ENCODE data around the gene TRIP10. TPM values are rescaled to one million over a fixed set of nuclear protein-coding genes. Genes with fewer than 3 reads are reported as not detected.

TRIP10 gene
- total and polyA plus RNA-seq, 10 of the 15 experiments (the other 5 are each of a cell fraction or from before 2014, with no cell fraction given), result 0.79 to 54.5 (median 32.5) TPM

- TF ChIP-seq ZBTB4 (CRISPR knock-in tag; IDR thresholded peaks at IDR 0.05) (no peak), ZNF274 (IDR thresholded peaks at IDR 0.05; ENCODE audit: insufficient read depth, insufficient read length) (no peak), BCLAF1 (IDR thresholded peaks at IDR 0.05) (no peak), RUNX3 (IDR thresholded peaks at IDR 0.05; ENCODE audit: low read length) (no peak), E2F4 (IDR thresholded peaks at IDR 0.05; ENCODE audit: low read depth, low read length) (no peak), MEF2A (IDR thresholded peaks at IDR 0.05; ENCODE audit: insufficient read depth, low read depth, low read length) (no peak), FOXM1 (IDR thresholded peaks at IDR 0.05; ENCODE audit: low read depth, low read length) (no peak), PAX8 (IDR thresholded peaks at IDR 0.05) (no peak), SREBF1 (IDR thresholded peaks at IDR 0.05; ENCODE audit: low read length) (no peak), ZNF622 (IDR thresholded peaks at IDR 0.05) (no peak; the same call in 1 of the 2 replicates), ESRRA (IDR thresholded peaks at IDR 0.05; ENCODE audit: low read length) (no peak), SMAD1 (IDR thresholded peaks at IDR 0.05; ENCODE audit: low read depth, partially characterized antibody) (no peak), NFXL1 (IDR thresholded peaks at IDR 0.05; ENCODE audit: borderline replicate concordance) (no peak), SUPT20H (IDR thresholded peaks at IDR 0.05; ENCODE audit: borderline replicate concordance, control insufficient read depth, low read depth, low read length) (no peak), SPI1 (IDR thresholded peaks at IDR 0.05; ENCODE audit: borderline replicate concordance, insufficient read depth, low read depth, low read length) (no peak), CEBPZ (IDR thresholded peaks at IDR 0.05; ENCODE audit: low read depth, low read length) (no peak), ZNF384 (IDR thresholded peaks at IDR 0.05; ENCODE audit: borderline replicate concordance, low read depth, low read length) (no peak), MTA2 (IDR thresholded peaks at IDR 0.05; ENCODE audit: low read depth) (no peak), MYB (IDR thresholded peaks at IDR 0.05; ENCODE audit: borderline replicate concordance, low read depth, low read length) (no peak), EZH2 (IDR thresholded peaks at IDR 0.05; ENCODE audit: borderline replicate concordance, control insufficient read depth, low read depth, low read length) (no peak), ZSCAN29 (IDR thresholded peaks at IDR 0.05) (no peak)
Measured at GRCh38 chr19:6717441-6717971, 22.0 kb upstream of the TRIP10 start (continued).

All from GM12878 (cell line).